Keratinocyte (primary cell): ENCODE data around the gene DEPDC5. TPM values are rescaled to one million over a fixed set of nuclear protein-coding genes. Genes with fewer than 3 reads are reported as not detected.
A peak's percentile ranks its signal among the peaks of the same experiment; 100 is the strongest.
"Not testable (repeated sequence)": the region's sequence is repeated elsewhere in the genome, so short reads cannot be mapped to it uniquely, and the experiment has no call there.

Experiments used
- DNase-seq: peaks from one replicate; pipeline ENCODE4 v3.0.0-alpha.2; 2011; ENCODE audit warnings: low read depth, missing footprints, low spot score
- FAIRE-seq: peaks from 2 replicates; lab custom pipeline; 2011; peaks lifted over from hg19 to GRCh38; lab: Jason Lieb, UNC
- H2AFZ ChIP-seq: 2 replicates; pipeline ENCODE4 v1.6.0; 2012; ENCODE audit warnings: low read length, control low read depth, inconsistent platforms; ENCODE audit not compliant: control insufficient read depth
- H3K27ac ChIP-seq: 2 replicates; pipeline ENCODE4 v1.5.1; 2011; ENCODE audit warnings: low read length; ENCODE audit not compliant: control insufficient read depth, insufficient read depth
- H3K27me3 ChIP-seq: 3 replicates; pipeline ENCODE4 v1.6.0; 2011; ENCODE audit warnings: low read length; ENCODE audit not compliant: control insufficient read depth, insufficient read depth; ENCODE audit errors: extremely low read depth
- H3K36me3 ChIP-seq, 2 experiments: 2 replicates in 1 of 2; 3 replicates in 1 of 2; pipeline ENCODE4 v1.5.1; 2011; ENCODE audit warnings: low read length in 2 of 2, mild to moderate bottlenecking in 1 of 2; ENCODE audit not compliant: control insufficient read depth in 2 of 2, insufficient read depth in 2 of 2; ENCODE audit errors: extremely low read depth in 1 of 2
- H3K4me1 ChIP-seq: 3 replicates; pipeline ENCODE4 v1.5.1; 2011; ENCODE audit warnings: low read length; ENCODE audit not compliant: control insufficient read depth, insufficient read depth; ENCODE audit errors: extremely low read depth
- H3K4me2 ChIP-seq: 3 replicates; pipeline ENCODE4 v1.6.0; 2011; ENCODE audit warnings: low read depth, low read length; ENCODE audit not compliant: control insufficient read depth, insufficient read depth; ENCODE audit errors: extremely low read depth
- H3K4me3 ChIP-seq, 3 experiments: fragments of 200-600 bp in 1 of 3; sonication (generic) in 1 of 3; 2 replicates in 2 of 3; 3 replicates in 1 of 3; pipeline ENCODE4 v1.5.1; 2011 to 2016; ENCODE audit warnings: low read length in 3 of 3, mild to moderate bottlenecking in 3 of 3, control low read depth in 2 of 3, inconsistent platforms in 1 of 3, low read depth in 1 of 3, mixed read lengths in 1 of 3, mixed run types in 1 of 3, moderate library complexity in 1 of 3; ENCODE audit not compliant: control insufficient read depth in 2 of 3, insufficient read depth in 2 of 3; ENCODE audit errors: extremely low read depth in 1 of 3
- H3K79me2 ChIP-seq: 2 replicates; pipeline ENCODE4 v1.6.0; 2012; ENCODE audit warnings: low read length; ENCODE audit not compliant: control insufficient read depth, insufficient read depth
- H3K9ac ChIP-seq: 3 replicates; pipeline ENCODE4 v1.6.0; 2011; ENCODE audit warnings: low read length; ENCODE audit not compliant: control insufficient read depth, insufficient read depth; ENCODE audit errors: extremely low read depth
- H3K9me1 ChIP-seq: 3 replicates; pipeline ENCODE4 v1.6.0; 2011; ENCODE audit warnings: low read length; ENCODE audit not compliant: control insufficient read depth, insufficient read depth; ENCODE audit errors: extremely low read depth
- H3K9me3 ChIP-seq: 2 replicates; pipeline ENCODE4 v1.5.1; 2012; ENCODE audit warnings: low read depth, low read length; ENCODE audit not compliant: control insufficient read depth
- H4K20me1 ChIP-seq: 3 replicates; pipeline ENCODE4 v1.6.0; 2011; ENCODE audit warnings: low read length; ENCODE audit not compliant: control insufficient read depth, insufficient read depth; ENCODE audit errors: extremely low read depth
- CTCF ChIP-seq, 3 experiments: IDR thresholded peaks in 1 of 3; conservative IDR thresholded peaks in 1 of 3; optimal IDR thresholded peaks in 1 of 3; 2 replicates in 2 of 3; 3 replicates in 1 of 3; pipeline versions ENCODE3 to v1.5.1; 2011; ENCODE audit warnings: low read length in 3 of 3, mild to moderate bottlenecking in 3 of 3, moderate library complexity in 2 of 3, control low read depth in 1 of 3, inconsistent platforms in 1 of 3; ENCODE audit not compliant: insufficient read depth in 2 of 3; ENCODE audit errors: extremely low read depth in 1 of 3
- EZH2 ChIP-seq: IDR thresholded peaks from one replicate; pipeline ENCODE4 v1.6.1; 2012; ENCODE audit warnings: inconsistent platforms, mild to moderate bottlenecking, low read length, moderate library complexity
- dilution Hi-C: fragments of 300-500 bp; cut with MboI; formaldehyde crosslinking; loops from one replicate; pipeline ENCODE4 v1.7.0; 2020; ENCODE audit warnings: low sequenced_read_pairs; ENCODE audit not compliant: extremely low pct_ligation_motif_present
- polyA minus RNA-seq, 3 experiments: library from RNA; depleted of rRNA, polyadenylated mRNA; stranded (reverse); fragments of >200 nt; gene quantifications; 1 replicate in 1 of 3; 2 replicates in 1 of 3; 3 replicates in 1 of 3; pipeline ENCODE4 v1.2.3, GENCODE V29; 2011
- polyA plus RNA-seq, 5 experiments: library from polyadenylated mRNA; depleted of rRNA in 3 of 5; stranded (reverse) in 3 of 5; stranded (forward) in 1 of 5; unstranded in 1 of 5; fragments of >200 nt; gene quantifications; 1 replicate in 1 of 5; 2 replicates in 3 of 5; 3 replicates in 1 of 5; pipeline versions ENCODE4 v1.2.1 to v1.2.3, GENCODE V29; 2011 to 2012; ENCODE audit warnings: missing spikeins in 2 of 5, low read depth in 1 of 5, low replicate concordance in 1 of 5

The DEPDC5 gene
- 6.5 to 9.7 TPM (median 7.6 TPM) in 3 replicates for polyA plus RNA-seq
- polyA plus RNA-seq (2011; ENCODE audit: low read depth), result 9.0 TPM
- polyA plus RNA-seq (2011; cell fraction: cytosol; rRNA removed), result 3.4 and 3.6 TPM in 2 replicates
- 12.9 and 17.3 TPM in 2 replicates for polyA plus RNA-seq (2011; cell fraction: nucleus; rRNA removed)
- polyA plus RNA-seq (2012; ENCODE audit: low replicate concordance), result 5.2 and 6.3 TPM in 2 replicates
- 17.3 to 33.6 TPM (median 18.3 TPM) in 3 replicates for polyA minus RNA-seq
- polyA minus RNA-seq (2011; cell fraction: cytosol; rRNA and poly(A)+ RNA removed), result 7.7 TPM
- polyA minus RNA-seq (2011; cell fraction: nucleus; rRNA and poly(A)+ RNA removed), result 13.1 and 27.9 TPM in 2 replicates

- FAIRE-seq, result peak; percentile 56
These were observed at the start of gene DEPDC5 for GRCh38 chr22:31753634-31754501. DEPDC5 (plus strand) TSS chr22:31754019; CDS start chr22:31754922, 903 bp downstream.

GRCh38 chr22:31707519-31707918 lies 46.3 kb upstream of the DEPDC5 start:
- FAIRE-seq, result no peak
- no peak for DNase-seq
- H3K27ac ChIP-seq, result no peak overlapping the region
- H3K36me3 ChIP-seq, result peaks cover 19 to 21% of the 10 kb centered on the region in 2 experiments
- no peaks in the 10 kb centered on the region for H4K20me1 ChIP-seq
- no peaks in the 10 kb centered on the region for H3K9me3 ChIP-seq
- dilution Hi-C loops, result no loop called here
- no peak overlapping the region for H3K4me3 ChIP-seq
- H3K27me3 ChIP-seq, result no peaks in the 10 kb centered on the region
- TF ChIP-seq CTCF (optimal IDR thresholded peaks at IDR 0.05 in 1 of 3, IDR thresholded peaks at IDR 0.05 in 1 of 3, conservative IDR thresholded peaks at IDR 0.05 in 1 of 3; ENCODE audit: extremely low read depth in 1 of 3, insufficient read depth in 2 of 3, low read length in 3 of 3), result no peak
- TF ChIP-seq EZH2, result no peak
- H3K9ac ChIP-seq, result no peak overlapping the region
- H2AFZ ChIP-seq, result no peak overlapping the region
- H3K4me2 ChIP-seq, result no peak overlapping the region
- no peaks in the 10 kb centered on the region for H3K9me1 ChIP-seq
- peaks cover 2% of the 10 kb centered on the region for H3K79me2 ChIP-seq
- no peaks in the 10 kb centered on the region for H3K4me1 ChIP-seq

More at GRCh38 chr22:31753634-31754501, at the start of gene DEPDC5:
- dilution Hi-C loops, result no loop called here
- Histone ChIP-seq H3K4me1 (peaks cover 28% of the 10 kb centered on the region), H2AFZ (peak within 1 kb of the TSS; percentile 97), H3K4me2 (peak within 1 kb of the TSS; percentile 96), H3K27ac (peak within 1 kb of the TSS; percentile 97), H3K36me3 (peaks cover 3 to 5% of the 10 kb centered on the region in 2 experiments), H3K79me2 (peaks cover 22% of the 10 kb centered on the region), H3K9ac (peak within 1 kb of the TSS; percentile 93), H3K9me3 (no peaks in the 10 kb centered on the region), H3K9me1 (no peaks in the 10 kb centered on the region), H3K4me3 (peak within 1 kb of the TSS; percentile 60 to 96 (median 87)), H4K20me1 (no peaks in the 10 kb centered on the region), H3K27me3 (no peaks in the 10 kb centered on the region)
- DNase-seq, result peak; percentile 64
- TF ChIP-seq EZH2, result no peak
- no peak for TF ChIP-seq CTCF (optimal IDR thresholded peaks at IDR 0.05 in 1 of 3, IDR thresholded peaks at IDR 0.05 in 1 of 3, conservative IDR thresholded peaks at IDR 0.05 in 1 of 3; ENCODE audit: extremely low read depth in 1 of 3, insufficient read depth in 2 of 3, low read length in 3 of 3)

GRCh38 chr22:31711226-31711625 lies 42.6 kb upstream of the DEPDC5 start:
- H3K9me3 ChIP-seq, H3K79me2 ChIP-seq, DNase-seq, H3K27ac ChIP-seq, H4K20me1 ChIP-seq, dilution Hi-C loops, H3K4me2 ChIP-seq, H2AFZ ChIP-seq, H3K9ac ChIP-seq, H3K4me3 ChIP-seq, H3K4me1 ChIP-seq, H3K27me3 ChIP-seq, FAIRE-seq, H3K9me1 ChIP-seq: not testable (repeated sequence)
- H3K36me3 ChIP-seq, result peaks cover 30 to 34% of the 10 kb centered on the region in 2 experiments
